Measurements from ENCODE around the gene CALHM6. TPM values are rescaled to one million over a fixed set of nuclear protein-coding genes. Genes with fewer than 3 reads are reported as not detected.

CALHM6 gene
- total RNA-seq, 1 experiment from 2014 or later: 0.44 TPM

- TF ChIP-seq ZNF416 (CRISPR knock-in tag; IDR thresholded peaks at IDR 0.05) (no peak), KAT7 (CRISPR knock-in tag; IDR thresholded peaks at IDR 0.05; ENCODE audit: borderline replicate concordance) (no peak), MAX (CRISPR knock-in tag; IDR thresholded peaks at IDR 0.05) (no peak), NR1H2 (CRISPR knock-in tag; IDR thresholded peaks at IDR 0.05) (no peak), JUN (CRISPR knock-in tag; IDR thresholded peaks at IDR 0.05) (no peak), IRF2 (CRISPR knock-in tag; IDR thresholded peaks at IDR 0.05; ENCODE audit: borderline replicate concordance, low read depth) (no peak), AR (CRISPR knock-in tag; IDR thresholded peaks at IDR 0.05) (no peak), NFATC4 (CRISPR knock-in tag; IDR thresholded peaks at IDR 0.05) (no peak), FOXJ3 (CRISPR knock-in tag; IDR thresholded peaks at IDR 0.05; ENCODE audit: borderline replicate concordance) (no peak), ESRRA (CRISPR knock-in tag; IDR thresholded peaks at IDR 0.05; ENCODE audit: borderline replicate concordance) (no peak)
Measured at GRCh38 chr6:116450769-116451740, 10.1 kb upstream of the CALHM6 start (continued).

GRCh38 chr6:116451916-116452315 lies 9.3 kb upstream of the CALHM6 start:
- Mint-ChIP-seq H3K27me3 (ENCODE audit: low read depth) (peaks cover 3% of the 10 kb centered on the region; the same call in 1 of the 2 replicates), H3K4me1 (peaks cover 11% of the 10 kb centered on the region), H3K36me3 (no peaks in the 10 kb centered on the region), H3K4me3 (no peak overlapping the region), H3K9me3 (no peaks in the 10 kb centered on the region), H3K27ac (no peak overlapping the region)
- ATAC-seq (no peak), DNase-seq (ENCODE audit: low spot score) (no peak)
- TF ChIP-seq JUN (CRISPR knock-in tag; IDR thresholded peaks at IDR 0.05) (no peak), NR2C2 (CRISPR knock-in tag; IDR thresholded peaks at IDR 0.05) (no peak), ZNF671 (CRISPR knock-in tag; IDR thresholded peaks at IDR 0.05) (no peak), CTCF (IDR thresholded peaks at IDR 0.05) (no peak), TP53 (CRISPR knock-in tag; IDR thresholded peaks at IDR 0.05) (no peak), ZNF121 (CRISPR knock-in tag; IDR thresholded peaks at IDR 0.05) (no peak), ETV6 (CRISPR knock-in tag; IDR thresholded peaks at IDR 0.05) (no peak), EMX1 (CRISPR knock-in tag; IDR thresholded peaks at IDR 0.05) (no peak), E2F5 (CRISPR knock-in tag; IDR thresholded peaks at IDR 0.05) (no peak), MLX (CRISPR knock-in tag; IDR thresholded peaks at IDR 0.05) (no peak), E2F4 (CRISPR knock-in tag; IDR thresholded peaks at IDR 0.05; ENCODE audit: borderline replicate concordance, low read depth) (no peak), ZNF219 (CRISPR knock-in tag; IDR thresholded peaks at IDR 0.05; ENCODE audit: borderline replicate concordance) (no peak), CREM (CRISPR knock-in tag; IDR thresholded peaks at IDR 0.05) (no peak), CREB1 (CRISPR knock-in tag; IDR thresholded peaks at IDR 0.05) (no peak)
- ChIA-PET POLR2A (no interaction called here), CTCF (no interaction called here)
